Calu3 (cell line): ENCODE measurements around the gene PUS10. TPM values are rescaled to one million over a fixed set of nuclear protein-coding genes. Genes with fewer than 3 reads are reported as not detected.
"Not testable (repeated sequence)": the region's sequence is repeated elsewhere in the genome, so short reads cannot be mapped to it uniquely, and the experiment has no call there.

ENCODE experiments used
- BruUV-seq: library from RNA; stranded (reverse); fragments of 400-500 nt; replicated peaks from 2 replicates; lab custom pipeline; 2021; lab: Mats Ljungman, UMichigan
- CTCF ChIA-PET: fragments of 300-600 bp; sonication (Branson Sonifier 250); formaldehyde crosslinking; loops from one replicate; lab custom pipeline; 2022; ENCODE audit warnings: antibody characterized with exemption; lab: Charles Lee
- DNase-seq: peaks from one replicate; pipeline ENCODE4 v3.0.0; 2022
- H3K27ac Mint-ChIP-seq: one replicate; pipeline ENCODE4 v1.8.0; 2022; ENCODE audit warnings: mixed read lengths; ENCODE audit not compliant: unreplicated experiment
- H3K27me3 Mint-ChIP-seq: one replicate; pipeline ENCODE4 v1.8.0; 2022; ENCODE audit warnings: mixed read lengths; ENCODE audit not compliant: unreplicated experiment
- H3K36me3 Mint-ChIP-seq: one replicate; pipeline ENCODE4 v1.8.0; 2022; ENCODE audit warnings: mild to moderate bottlenecking, moderate library complexity, mixed read lengths; ENCODE audit not compliant: insufficient read depth, unreplicated experiment
- H3K4me1 Mint-ChIP-seq: one replicate; pipeline ENCODE4 v1.8.0; 2022; ENCODE audit warnings: mild to moderate bottlenecking, low read depth, mixed read lengths; ENCODE audit not compliant: unreplicated experiment
- H3K4me3 Mint-ChIP-seq: one replicate; pipeline ENCODE4 v1.8.0; 2022; ENCODE audit warnings: mild to moderate bottlenecking, low read depth, moderate library complexity, mixed read lengths; ENCODE audit not compliant: unreplicated experiment
- H3K9me3 Mint-ChIP-seq: one replicate; pipeline ENCODE4 v1.8.0; 2022; ENCODE audit warnings: low read depth, mixed read lengths; ENCODE audit not compliant: unreplicated experiment
- intact Hi-C: fragments of 100-400 bp; cut with micrococcal nuclease; formaldehyde crosslinking; loops from one replicate; pipeline ENCODE4 v1.10.0; 2022; ENCODE audit not compliant: unreplicated experiment
- total RNA-seq: library from RNA; stranded (reverse); gene quantifications from 2 replicates; pipeline ENCODE4 v1.2.3, GENCODE V29; 2022
- TF ChIP-seq, protein P1 (sequence below): fragments of 200-600 bp; IDR thresholded peaks from one replicate; pipeline ENCODE4 v1.8.0; 2022; ENCODE audit warnings: antibody characterized with exemption; ENCODE audit not compliant: unreplicated experiment

PUS10 gene
- total RNA-seq, 1 experiment from 2014 or later, result 7.2 TPM

DNA sequence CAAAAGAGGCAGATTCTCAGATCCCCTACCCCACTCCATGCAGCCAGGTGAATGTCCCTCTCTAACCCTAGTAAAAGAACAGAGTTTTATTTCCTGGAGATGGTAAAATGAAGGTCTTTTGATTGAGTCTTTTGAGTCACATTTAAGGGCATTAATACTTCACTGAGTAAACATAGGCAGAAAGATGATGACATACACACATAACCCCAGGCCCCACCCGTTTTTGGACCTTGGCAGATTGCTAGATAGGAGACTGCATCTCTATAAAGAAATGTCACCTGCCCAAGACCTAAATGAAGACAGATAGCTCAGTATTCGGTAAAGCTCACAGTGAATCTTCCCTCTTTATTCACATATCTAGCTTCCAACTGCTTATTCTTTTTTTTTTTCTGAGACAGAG lies 28.8 kb downstream of the PUS10 start:
- H3K9me3 Mint-ChIP-seq, result no peaks in the 10 kb centered on the region
- intact Hi-C loops, result no loop called here
- no peak overlapping the region for H3K4me3 Mint-ChIP-seq
- peak; percentile 6 for DNase-seq
- H3K4me1 Mint-ChIP-seq, result peaks cover 8% of the 10 kb centered on the region
- no TSS peak for BruUV-seq
- no peaks in the 10 kb centered on the region for H3K27me3 Mint-ChIP-seq
- CTCF ChIA-PET, result no interaction called here
- TF ChIP-seq, protein P1, sequence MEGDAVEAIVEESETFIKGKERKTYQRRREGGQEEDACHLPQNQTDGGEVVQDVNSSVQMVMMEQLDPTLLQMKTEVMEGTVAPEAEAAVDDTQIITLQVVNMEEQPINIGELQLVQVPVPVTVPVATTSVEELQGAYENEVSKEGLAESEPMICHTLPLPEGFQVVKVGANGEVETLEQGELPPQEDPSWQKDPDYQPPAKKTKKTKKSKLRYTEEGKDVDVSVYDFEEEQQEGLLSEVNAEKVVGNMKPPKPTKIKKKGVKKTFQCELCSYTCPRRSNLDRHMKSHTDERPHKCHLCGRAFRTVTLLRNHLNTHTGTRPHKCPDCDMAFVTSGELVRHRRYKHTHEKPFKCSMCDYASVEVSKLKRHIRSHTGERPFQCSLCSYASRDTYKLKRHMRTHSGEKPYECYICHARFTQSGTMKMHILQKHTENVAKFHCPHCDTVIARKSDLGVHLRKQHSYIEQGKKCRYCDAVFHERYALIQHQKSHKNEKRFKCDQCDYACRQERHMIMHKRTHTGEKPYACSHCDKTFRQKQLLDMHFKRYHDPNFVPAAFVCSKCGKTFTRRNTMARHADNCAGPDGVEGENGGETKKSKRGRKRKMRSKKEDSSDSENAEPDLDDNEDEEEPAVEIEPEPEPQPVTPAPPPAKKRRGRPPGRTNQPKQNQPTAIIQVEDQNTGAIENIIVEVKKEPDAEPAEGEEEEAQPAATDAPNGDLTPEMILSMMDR, result no peak
- peak overlapping the region; percentile 36 for H3K27ac Mint-ChIP-seq
- no peaks in the 10 kb centered on the region for H3K36me3 Mint-ChIP-seq

DNA sequence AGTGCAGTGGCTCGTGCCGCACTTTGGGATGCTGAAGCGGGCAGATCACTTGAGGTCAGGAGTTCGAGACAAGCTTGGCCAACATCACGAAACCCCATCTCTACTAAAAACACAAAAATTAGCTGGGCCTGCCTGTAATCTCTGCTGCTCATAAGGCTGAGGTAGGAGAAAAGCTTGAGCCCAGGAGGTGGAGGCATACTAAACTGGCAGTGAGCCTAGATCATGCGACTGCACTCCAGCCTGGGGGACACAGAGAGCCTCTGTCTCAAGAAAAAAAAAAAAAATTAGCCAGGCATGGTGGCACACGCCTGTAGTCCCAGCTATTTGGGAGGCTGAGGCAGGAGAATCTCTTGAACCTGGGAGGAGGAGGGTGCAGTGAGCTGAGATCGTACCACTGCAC lies 30.4 kb downstream of the PUS10 start:
- H3K27ac Mint-ChIP-seq, H3K36me3 Mint-ChIP-seq, BruUV-seq, CTCF ChIA-PET, intact Hi-C loops, H3K4me1 Mint-ChIP-seq, H3K9me3 Mint-ChIP-seq, DNase-seq, H3K4me3 Mint-ChIP-seq, H3K27me3 Mint-ChIP-seq: not testable (repeated sequence)

DNA sequence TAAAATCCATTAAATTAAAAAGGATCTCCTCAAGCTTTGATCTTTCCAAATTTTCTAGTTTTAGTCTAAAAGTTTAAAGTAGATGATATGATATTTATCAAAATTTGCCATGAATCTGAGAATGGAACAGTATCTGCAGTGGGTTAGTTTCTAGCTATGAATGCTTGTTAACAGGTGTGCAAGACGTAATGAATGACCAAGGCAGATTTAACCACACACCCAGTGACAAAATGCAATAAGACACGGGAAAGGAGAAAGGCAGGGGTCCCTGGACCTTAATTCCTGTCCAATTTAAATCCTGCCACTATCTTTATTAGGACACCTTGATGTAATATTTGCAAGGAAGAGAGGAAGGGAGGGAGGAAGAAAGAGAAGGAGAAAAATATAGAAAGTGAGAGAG lies 31.0 kb downstream of the PUS10 start:
- intact Hi-C loops, result no loop called here
- CTCF ChIA-PET, result no interaction called here
- no peak overlapping the region for H3K4me3 Mint-ChIP-seq
- no peak overlapping the region for H3K27ac Mint-ChIP-seq
- H3K27me3 Mint-ChIP-seq, result no peaks in the 10 kb centered on the region
- DNase-seq, result no peak
- H3K9me3 Mint-ChIP-seq, result no peaks in the 10 kb centered on the region
- H3K36me3 Mint-ChIP-seq, result no peaks in the 10 kb centered on the region
- no TSS peak for BruUV-seq
- TF ChIP-seq, protein P1, result no peak
- peaks cover 8% of the 10 kb centered on the region for H3K4me1 Mint-ChIP-seq

DNA sequence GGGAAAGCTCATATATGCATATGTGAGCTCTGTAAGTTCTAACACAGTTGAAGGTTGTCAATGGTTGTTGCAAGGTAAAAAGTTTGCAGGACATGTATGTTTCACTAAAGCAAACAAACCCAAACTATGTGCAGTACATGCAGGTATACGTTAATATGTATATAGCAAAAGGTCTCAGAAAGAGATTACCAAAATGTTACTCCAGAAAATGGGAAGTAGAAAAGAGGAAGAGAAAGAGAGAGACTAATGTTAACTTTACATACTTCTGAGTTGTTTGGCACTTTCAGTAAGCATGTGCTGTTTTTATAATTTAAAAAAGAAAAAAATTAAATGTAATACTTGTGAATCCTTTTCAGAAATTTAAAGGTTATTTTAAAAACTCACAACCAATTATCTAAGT lies 33.3 kb downstream of the PUS10 start:
- Mint-ChIP-seq H3K27me3 (no peaks in the 10 kb centered on the region), H3K36me3 (no peaks in the 10 kb centered on the region), H3K4me3 (no peak overlapping the region), H3K27ac (no peak overlapping the region), H3K4me1 (peaks cover 8% of the 10 kb centered on the region), H3K9me3 (no peaks in the 10 kb centered on the region)
- DNase-seq, result no peak
- TF ChIP-seq, protein P1, result no peak
- intact Hi-C loops, result no loop called here
- CTCF ChIA-PET, result no interaction called here
- BruUV-seq, result no TSS peak

DNA sequence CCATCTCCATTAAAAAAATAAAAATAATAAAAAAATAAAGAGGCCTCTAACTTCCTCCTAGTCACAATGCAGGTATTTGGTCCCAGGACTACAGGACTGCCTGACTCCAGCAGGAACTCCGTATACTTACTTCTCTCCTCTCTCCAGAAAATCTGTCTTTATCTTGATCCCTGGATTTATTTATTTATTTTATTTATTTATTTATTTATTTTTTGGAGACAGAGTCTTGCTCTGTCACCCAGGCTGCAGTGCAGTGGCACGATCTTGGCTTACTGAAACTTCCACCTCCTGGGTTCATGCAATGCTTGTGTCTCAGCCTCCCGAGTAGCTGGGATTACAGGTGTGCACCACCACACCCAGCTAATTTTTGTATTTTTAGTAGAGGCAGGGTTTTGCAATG lies 36.0 kb downstream of the PUS10 start:
- CTCF ChIA-PET, result interaction anchor here (0.6 kb wide), 1 partner anchor 191 kb away, joined by 3 read pairs; no protein-coding TSS in a partner anchor
- H3K27ac Mint-ChIP-seq, BruUV-seq, intact Hi-C loops, H3K9me3 Mint-ChIP-seq, DNase-seq, H3K27me3 Mint-ChIP-seq, H3K4me3 Mint-ChIP-seq, H3K4me1 Mint-ChIP-seq, H3K36me3 Mint-ChIP-seq: not testable (repeated sequence)
